ENCODE data around the gene SLC2A4.

Gene SLC2A4

GRCh38 chr17:7308625-7309433, 27.3 kb downstream of the SLC2A4 start:
- no peak for DNase-seq (ENCODE audit: insufficient read length, low spot score)
- no peak for TF ChIP-seq CTCF (IDR thresholded peaks at IDR 0.05; ENCODE audit: insufficient read depth, missing control alignments)
- no peak for FAIRE-seq

- no peak for FAIRE-seq
- TF ChIP-seq CTCF (IDR thresholded peaks at IDR 0.05; ENCODE audit: insufficient read depth, missing control alignments), result no peak
- no peak for DNase-seq (ENCODE audit: insufficient read length, low spot score)
These were observed 28.1 kb downstream of the SLC2A4 start for GRCh38 chr17:7309628-7310027.

GRCh38 chr17:7311110-7311705, 29.7 kb downstream of the SLC2A4 start:
- DNase-seq (ENCODE audit: insufficient read length, low spot score) (no peak), FAIRE-seq (no peak)
- no peak for TF ChIP-seq CTCF (IDR thresholded peaks at IDR 0.05; ENCODE audit: insufficient read depth, missing control alignments)

- no peak for TF ChIP-seq CTCF (IDR thresholded peaks at IDR 0.05; ENCODE audit: insufficient read depth, missing control alignments)
- FAIRE-seq, result no peak
- DNase-seq (ENCODE audit: insufficient read length, low spot score), result no peak
These were observed 31.0 kb downstream of the SLC2A4 start for GRCh38 chr17:7312432-7313087.

GRCh38 chr17:7313088-7313889, 31.8 kb downstream of the SLC2A4 start:
- FAIRE-seq, result no peak

More at GRCh38 chr17:7313088-7313889, 31.8 kb downstream of the SLC2A4 start:
- DNase-seq (ENCODE audit: insufficient read length, low spot score), result no peak
- TF ChIP-seq CTCF (IDR thresholded peaks at IDR 0.05; ENCODE audit: insufficient read depth, missing control alignments), result no peak
